GM12878 (cell line): ENCODE data around the gene ACVR1. TPM values are rescaled to one million over a fixed set of nuclear protein-coding genes. Genes with fewer than 3 reads are reported as not detected.

Experiments
- ATAC-seq: fragments of 200-7000 bp; cut with Tn5 transposase; 3 replicates; pipeline ENCODE4 v1.9.1; 2020; ENCODE audit warnings: mild to moderate bottlenecking, moderate library complexity
- BruUV-seq: library from RNA; stranded (reverse); fragments of 400-500 nt; replicated peaks from 2 replicates; lab custom pipeline; 2021; lab: Mats Ljungman, UMichigan
- CTCF ChIA-PET: fragments of 300-600 bp; sonication (Branson Sonifier 250); formaldehyde crosslinking; extraction: SDS; loops from one replicate; lab custom pipeline; 2021; ENCODE audit warnings: inconsistent platforms; lab: Yijun Ruan, JAX
- POLR2A ChIA-PET: fragments of 350-600 bp; formaldehyde crosslinking; extraction: SDS; loops from one replicate; lab custom pipeline; 2021; ENCODE audit warnings: inconsistent platforms; lab: Charles Lee
- RAD21 ChIA-PET: fragments of 300-600 bp; sonication (Branson Sonifier 250); formaldehyde crosslinking; loops from one replicate; lab custom pipeline; 2023; ENCODE audit warnings: antibody characterized with exemption; ENCODE audit not compliant: unreplicated experiment; lab: Charles Lee
- SMC1A ChIA-PET: fragments of 300-600 bp; sonication (Branson Sonifier 250); formaldehyde crosslinking; loops from one replicate; lab custom pipeline; 2023; ENCODE audit not compliant: unreplicated experiment, uncharacterized antibody; lab: Charles Lee
- DNase-seq: peaks from one replicate; pipeline ENCODE4 v3.0.0-alpha.2; 2011; ENCODE audit warnings: low read depth, low spot score
- FAIRE-seq: peaks from 3 replicates; lab custom pipeline; 2011; peaks lifted over from hg19 to GRCh38; lab: Jason Lieb, UNC
- H2AFZ ChIP-seq: 2 replicates; pipeline ENCODE4 v1.6.0; 2011; ENCODE audit warnings: low read depth, low read length, control low read depth; ENCODE audit not compliant: control insufficient read depth
- H3K27ac ChIP-seq: 2 replicates; pipeline ENCODE4 v1.5.1; 2011; ENCODE audit warnings: control low read depth; ENCODE audit not compliant: control insufficient read depth, insufficient read depth
- H3K27me3 ChIP-seq, 2 experiments: replicated peaks in 1 of 2; 2 replicates each; pipeline versions ENCODE4 v1.6.0 to v1.6.1; 2011; ENCODE audit warnings: low read length in 1 of 2; ENCODE audit not compliant: control insufficient read depth in 2 of 2, insufficient read depth in 2 of 2
- H3K36me3 ChIP-seq, 2 experiments: 2 replicates each; pipeline ENCODE4 v1.5.1; 2011; ENCODE audit warnings: low read length in 1 of 2; ENCODE audit not compliant: control insufficient read depth in 2 of 2, insufficient read depth in 2 of 2
- H3K4me1 ChIP-seq: 2 replicates; pipeline ENCODE4 v1.6.1; 2011; ENCODE audit warnings: mild to moderate bottlenecking, low read length, moderate library complexity, mixed read lengths; ENCODE audit not compliant: control insufficient read depth, insufficient read depth
- H3K4me2 ChIP-seq: 2 replicates; pipeline ENCODE4 v1.6.0; 2011; ENCODE audit warnings: control low read depth; ENCODE audit not compliant: control insufficient read depth, insufficient read depth
- H3K4me3 ChIP-seq: fragments of 200-600 bp; sonication (generic); 2 replicates; pipeline ENCODE4 v1.5.1; 2016
- H3K79me2 ChIP-seq: 2 replicates; pipeline ENCODE4 v1.6.0; 2011; ENCODE audit warnings: low read length; ENCODE audit not compliant: control insufficient read depth, insufficient read depth
- H3K9ac ChIP-seq: 2 replicates; pipeline ENCODE4 v1.8.0; 2011; ENCODE audit warnings: low read length, control low read depth, mixed read lengths; ENCODE audit not compliant: control insufficient read depth, insufficient read depth
- H3K9me3 ChIP-seq: replicated peaks from 3 replicates; pipeline ENCODE4 v1.5.1; 2011; ENCODE audit warnings: mild to moderate bottlenecking, low read length; ENCODE audit not compliant: control insufficient read depth, insufficient read depth
- H4K20me1 ChIP-seq: 2 replicates; pipeline ENCODE4 v1.6.0; 2011; ENCODE audit not compliant: control insufficient read depth, insufficient read depth
- DPF2 ChIP-seq: fragments of 450-650 bp; IDR thresholded peaks from 2 replicates; pipeline ENCODE4 v1.6.1; 2017; ENCODE audit warnings: mild to moderate bottlenecking
- GABPA ChIP-seq: IDR thresholded peaks from 2 replicates; pipeline ENCODE4 v1.6.1; 2014; ENCODE audit warnings: antibody characterized with exemption, low read depth, mild to moderate bottlenecking, inconsistent platforms
- IKZF1 ChIP-seq: fragments of 450-650 bp; conservative IDR thresholded peaks from 2 replicates; pipeline ENCODE4 v1.6.1; 2017; ENCODE audit warnings: antibody characterized with exemption, mild to moderate bottlenecking
- TBL1XR1 ChIP-seq: IDR thresholded peaks from 2 replicates; pipeline ENCODE4 v1.6.1; 2012; ENCODE audit warnings: low read depth, low read length, improper control_type of control experiment
- USF1 ChIP-seq: IDR thresholded peaks from 2 replicates; pipeline ENCODE4 v1.6.1; 2011; ENCODE audit warnings: borderline replicate concordance, low read depth, mild to moderate bottlenecking, moderate library complexity, mixed read lengths, low read length; ENCODE audit not compliant: insufficient read depth; ENCODE audit errors: extremely low read length
- WGBS: methylation state at CpG from one replicate; pipeline ENCODE4 v1.1.6; 2016; ENCODE audit warnings: low lambda C conversion rate; ENCODE audit not compliant: insufficient replicate concordance, insufficient coverage; ENCODE audit errors: missing lambda C conversion rate; 5-methylcytosine and 5-hydroxymethylcytosine counted together
- in situ Hi-C: fragments of 300-500 bp; cut with MboI; formaldehyde crosslinking; loops from 9 replicates; pipeline ENCODE4 v1.14.3; 2018; ENCODE audit warnings: mixed read lengths
- intact Hi-C: fragments of 100-400 bp; cut with micrococcal nuclease; formaldehyde crosslinking; loops from one replicate; pipeline ENCODE4 v1.14.2; 2022; ENCODE audit not compliant: unreplicated experiment
- polyA plus RNA-seq, 11 experiments: library from polyadenylated mRNA; depleted of rRNA in 4 of 11; unstranded in 6 of 11; stranded (reverse) in 5 of 11; fragments of >200 nt; fragmentation: Nextera tagmentation in 4 of 11; fragmentation: Illumina TruSeq in 1 of 11; extraction: Ambion mirVana in 4 of 11; extraction: Trizol in 1 of 11; gene quantifications; 1 replicate in 1 of 11; 2 replicates in 10 of 11; pipeline versions ENCODE4 v1.2.1 to v1.2.3, GENCODE V29; 2011 to 2016; ENCODE audit warnings: inconsistent platforms in 2 of 11, missing spikeins in 2 of 11, low read depth in 1 of 11
- total RNA-seq, 4 experiments: library from RNA; depleted of rRNA in 3 of 4; stranded (reverse); fragments of >200 nt in 3 of 4; fragmentation: Illumina TruSeq in 1 of 4; extraction: Trizol in 1 of 4; gene quantifications; 2 replicates each; pipeline versions ENCODE4 v1.2.1 to v1.2.3, GENCODE V29; 2013 to 2021
- TF ChIP-seq, protein P1 (sequence below): fragments of 450-650 bp; IDR thresholded peaks from 2 replicates; pipeline ENCODE4 v1.6.1; 2017; ENCODE audit warnings: mild to moderate bottlenecking, low read depth, inconsistent platforms; ENCODE audit not compliant: poor library complexity, severe bottlenecking
- TF ChIP-seq, protein P2 (sequence below): IDR thresholded peaks from 2 replicates; pipeline ENCODE4 v1.6.1; 2012; ENCODE audit warnings: low read length, inconsistent platforms

The ACVR1 gene
- total and polyA plus RNA-seq, 10 of the 15 experiments (the other 5 are each of a cell fraction or from before 2014, with no cell fraction given), result 0.06 to 0.24 (median 0.14) TPM; not detected in 4

DNA sequence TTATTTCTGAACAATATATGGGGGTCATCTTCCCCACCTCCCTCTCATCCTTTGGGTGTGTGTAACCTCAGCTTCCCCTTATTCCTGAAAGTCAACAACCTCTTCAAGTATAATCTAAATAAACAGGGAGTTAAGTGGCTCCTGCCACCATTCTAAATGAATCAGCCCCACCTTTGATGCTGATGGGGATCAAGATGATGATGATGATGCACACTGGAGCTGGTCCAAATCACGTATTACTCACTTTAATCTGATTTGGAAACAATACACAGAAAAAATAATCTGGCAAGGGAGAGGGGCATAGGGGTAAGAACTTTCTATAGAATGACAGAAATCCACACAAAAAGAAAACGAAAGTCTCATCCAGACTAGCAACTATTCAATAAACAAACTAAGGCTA lies 7.1 kb downstream of the ACVR1 start:
- H4K20me1 ChIP-seq, result no peaks in the 10 kb centered on the region
- H2AFZ ChIP-seq, result no peak overlapping the region
- intact Hi-C loops, result no loop called here
- no peak for DNase-seq
- ChIA-PET CTCF (no interaction called here), RAD21 (no interaction called here), SMC1A (no interaction called here), POLR2A (no interaction called here)
- in situ Hi-C loops, result no loop called here
- H3K4me1 ChIP-seq, result no peaks in the 10 kb centered on the region
- H3K4me2 ChIP-seq, result no peak overlapping the region
- no peak for FAIRE-seq
- peaks cover 0 to 6% of the 10 kb centered on the region in 2 experiments; a peak in 1 of 4 replicates for H3K27me3 ChIP-seq
- ATAC-seq, result no peak
- no peaks in the 10 kb centered on the region for H3K36me3 ChIP-seq
- no peak overlapping the region for H3K9ac ChIP-seq
- H3K79me2 ChIP-seq, result no peaks in the 10 kb centered on the region
- no peak overlapping the region for H3K4me3 ChIP-seq
- no peak overlapping the region for H3K27ac ChIP-seq
- H3K9me3 ChIP-seq, result no peaks in the 10 kb centered on the region
- WGBS, result 15% methylated on average over 2 of the region's 2 CpGs
- no TSS peak for BruUV-seq
- TF ChIP-seq DPF2, result no peak
- no peak for TF ChIP-seq GABPA
- TF ChIP-seq TBL1XR1, result no peak
- TF ChIP-seq, protein P1, sequence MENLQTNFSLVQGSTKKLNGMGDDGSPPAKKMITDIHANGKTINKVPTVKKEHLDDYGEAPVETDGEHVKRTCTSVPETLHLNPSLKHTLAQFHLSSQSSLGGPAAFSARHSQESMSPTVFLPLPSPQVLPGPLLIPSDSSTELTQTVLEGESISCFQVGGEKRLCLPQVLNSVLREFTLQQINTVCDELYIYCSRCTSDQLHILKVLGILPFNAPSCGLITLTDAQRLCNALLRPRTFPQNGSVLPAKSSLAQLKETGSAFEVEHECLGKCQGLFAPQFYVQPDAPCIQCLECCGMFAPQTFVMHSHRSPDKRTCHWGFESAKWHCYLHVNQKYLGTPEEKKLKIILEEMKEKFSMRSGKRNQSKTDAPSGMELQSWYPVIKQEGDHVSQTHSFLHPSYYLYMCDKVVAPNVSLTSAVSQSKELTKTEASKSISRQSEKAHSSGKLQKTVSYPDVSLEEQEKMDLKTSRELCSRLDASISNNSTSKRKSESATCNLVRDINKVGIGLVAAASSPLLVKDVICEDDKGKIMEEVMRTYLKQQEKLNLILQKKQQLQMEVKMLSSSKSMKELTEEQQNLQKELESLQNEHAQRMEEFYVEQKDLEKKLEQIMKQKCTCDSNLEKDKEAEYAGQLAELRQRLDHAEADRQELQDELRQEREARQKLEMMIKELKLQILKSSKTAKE, result no peak
- TF ChIP-seq, protein P2, sequence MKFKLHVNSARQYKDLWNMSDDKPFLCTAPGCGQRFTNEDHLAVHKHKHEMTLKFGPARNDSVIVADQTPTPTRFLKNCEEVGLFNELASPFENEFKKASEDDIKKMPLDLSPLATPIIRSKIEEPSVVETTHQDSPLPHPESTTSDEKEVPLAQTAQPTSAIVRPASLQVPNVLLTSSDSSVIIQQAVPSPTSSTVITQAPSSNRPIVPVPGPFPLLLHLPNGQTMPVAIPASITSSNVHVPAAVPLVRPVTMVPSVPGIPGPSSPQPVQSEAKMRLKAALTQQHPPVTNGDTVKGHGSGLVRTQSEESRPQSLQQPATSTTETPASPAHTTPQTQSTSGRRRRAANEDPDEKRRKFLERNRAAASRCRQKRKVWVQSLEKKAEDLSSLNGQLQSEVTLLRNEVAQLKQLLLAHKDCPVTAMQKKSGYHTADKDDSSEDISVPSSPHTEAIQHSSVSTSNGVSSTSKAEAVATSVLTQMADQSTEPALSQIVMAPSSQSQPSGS, result no peak
- TF ChIP-seq USF1, result no peak
- TF ChIP-seq IKZF1, result no peak
- TF ChIP-seq, all 136 proteins: peak for 0
